Measurements from ENCODE around the gene CYP2C8.
"Not testable (repeated sequence)": the region's sequence is repeated elsewhere in the genome, so short reads cannot be mapped to it uniquely, and the experiment has no call there.

CYP2C8 gene

GRCh38 chr10:95069286-95069685 is at the start of gene CYP2C8:
Gene CYP2C8, minus strand, starts transcription at chr10:95069497. Its CDS starts 95 bp downstream, at chr10:95069402.
- Histone ChIP-seq H3K4me3 (replicated peaks; ENCODE audit: low read depth, low read length) (no peak within 1 kb of the TSS), H3K27me3 (replicated peaks; ENCODE audit: control insufficient read depth, insufficient read depth, low read length) (no peaks in the 10 kb centered on the region), H3K36me3 (ENCODE audit: control insufficient read depth, insufficient read depth, low read length) (no peaks in the 10 kb centered on the region)
- DNase-seq (ENCODE audit: extremely low read depth, insufficient read length), result no peak
- no peak for TF ChIP-seq CTCF (IDR thresholded peaks at IDR 0.05; ENCODE audit: insufficient read depth, low read length, poor library complexity, severe bottlenecking)

GRCh38 chr10:95116869-95117269 is 47.6 kb upstream of the CYP2C8 start:
- TF ChIP-seq CTCF (IDR thresholded peaks at IDR 0.05; ENCODE audit: insufficient read depth, low read length, poor library complexity, severe bottlenecking), result no peak
- Histone ChIP-seq H3K36me3 (ENCODE audit: control insufficient read depth, insufficient read depth, low read length) (no peaks in the 10 kb centered on the region), H3K27me3 (replicated peaks; ENCODE audit: control insufficient read depth, insufficient read depth, low read length) (no peaks in the 10 kb centered on the region), H3K4me3 (replicated peaks; ENCODE audit: low read depth, low read length) (no peak overlapping the region)
- no peak for DNase-seq (ENCODE audit: extremely low read depth, insufficient read length)

GRCh38 chr10:95110823-95111222 is 41.5 kb upstream of the CYP2C8 start:
- DNase-seq (ENCODE audit: extremely low read depth, insufficient read length); H3K27me3 ChIP-seq (replicated peaks; ENCODE audit: control insufficient read depth, insufficient read depth, low read length); H3K36me3 ChIP-seq (ENCODE audit: control insufficient read depth, insufficient read depth, low read length); H3K4me3 ChIP-seq (replicated peaks; ENCODE audit: low read depth, low read length): not testable (repeated sequence)

GRCh38 chr10:95097805-95098204 is 28.5 kb upstream of the CYP2C8 start:
- TF ChIP-seq CTCF (IDR thresholded peaks at IDR 0.05; ENCODE audit: insufficient read depth, low read length, poor library complexity, severe bottlenecking), result no peak
- Histone ChIP-seq H3K4me3 (replicated peaks; ENCODE audit: low read depth, low read length) (no peak overlapping the region), H3K27me3 (replicated peaks; ENCODE audit: control insufficient read depth, insufficient read depth, low read length) (no peaks in the 10 kb centered on the region), H3K36me3 (ENCODE audit: control insufficient read depth, insufficient read depth, low read length) (no peaks in the 10 kb centered on the region)
- no peak for DNase-seq (ENCODE audit: extremely low read depth, insufficient read length)

GRCh38 chr10:95096143-95096542 is 26.8 kb upstream of the CYP2C8 start:
- DNase-seq (ENCODE audit: extremely low read depth, insufficient read length), result no peak
- H3K4me3 ChIP-seq (replicated peaks; ENCODE audit: low read depth, low read length), result no peak overlapping the region
- no peak for TF ChIP-seq CTCF (IDR thresholded peaks at IDR 0.05; ENCODE audit: insufficient read depth, low read length, poor library complexity, severe bottlenecking)
- no peaks in the 10 kb centered on the region for H3K27me3 ChIP-seq (replicated peaks; ENCODE audit: control insufficient read depth, insufficient read depth, low read length)
- H3K36me3 ChIP-seq (ENCODE audit: control insufficient read depth, insufficient read depth, low read length), result no peaks in the 10 kb centered on the region

GRCh38 chr10:95079626-95080025 is 10.3 kb upstream of the CYP2C8 start:
- not testable (repeated sequence) for H3K27me3 ChIP-seq (replicated peaks; ENCODE audit: control insufficient read depth, insufficient read depth, low read length); DNase-seq (ENCODE audit: extremely low read depth, insufficient read length); H3K4me3 ChIP-seq (replicated peaks; ENCODE audit: low read depth, low read length); H3K36me3 ChIP-seq (ENCODE audit: control insufficient read depth, insufficient read depth, low read length)

GRCh38 chr10:95077556-95077955 is 8.3 kb upstream of the CYP2C8 start:
- no peak overlapping the region for H3K4me3 ChIP-seq (replicated peaks; ENCODE audit: low read depth, low read length)

More at GRCh38 chr10:95077556-95077955, 8.3 kb upstream of the CYP2C8 start:
- DNase-seq (ENCODE audit: extremely low read depth, insufficient read length), result no peak
- no peak for TF ChIP-seq CTCF (IDR thresholded peaks at IDR 0.05; ENCODE audit: insufficient read depth, low read length, poor library complexity, severe bottlenecking)
- Histone ChIP-seq H3K36me3 (ENCODE audit: control insufficient read depth, insufficient read depth, low read length) (no peaks in the 10 kb centered on the region), H3K27me3 (replicated peaks; ENCODE audit: control insufficient read depth, insufficient read depth, low read length) (no peaks in the 10 kb centered on the region)

Data from GM06990 (cell line).